Measurements from ENCODE around the gene ZFAND3. TPM values are rescaled to one million over a fixed set of nuclear protein-coding genes. Genes with fewer than 3 reads are reported as not detected.
"Not testable (repeated sequence)": the region's sequence is repeated elsewhere in the genome, so short reads cannot be mapped to it uniquely, and the experiment has no call there.

ZFAND3 gene
- total RNA-seq, 1 donor from 2014 or later = 66.9 TPM

DNA sequence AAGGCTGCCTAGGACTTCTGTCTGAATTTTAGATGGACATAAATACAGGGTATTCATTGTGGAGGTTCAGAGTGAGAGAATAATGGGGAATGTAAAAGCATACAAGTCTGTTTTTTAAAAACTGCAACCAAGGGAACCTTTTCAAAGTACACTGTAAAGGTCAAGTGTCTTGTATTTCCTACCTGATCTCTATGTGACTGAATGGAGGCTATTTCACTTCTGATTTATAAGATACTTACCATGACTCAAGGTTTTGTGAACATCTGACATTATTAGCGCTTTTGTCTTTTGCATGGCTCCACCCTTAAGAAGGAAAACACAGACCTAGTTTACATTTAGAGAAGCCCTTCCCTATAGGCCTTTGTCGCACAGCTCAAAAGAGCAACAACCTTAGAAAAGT lies 126.5 kb downstream of the ZFAND3 start:
- Mint-ChIP-seq H3K27ac (no peak overlapping the region), H3K4me3 (no peak overlapping the region), H3K36me3 (peaks cover 11% of the 10 kb centered on the region), H3K27me3 (no peaks in the 10 kb centered on the region), H3K9me3 (no peaks in the 10 kb centered on the region), H3K4me1 (ENCODE audit: unreplicated experiment) (peaks cover 15% of the 10 kb centered on the region)
- TF ChIP-seq, protein P1, sequence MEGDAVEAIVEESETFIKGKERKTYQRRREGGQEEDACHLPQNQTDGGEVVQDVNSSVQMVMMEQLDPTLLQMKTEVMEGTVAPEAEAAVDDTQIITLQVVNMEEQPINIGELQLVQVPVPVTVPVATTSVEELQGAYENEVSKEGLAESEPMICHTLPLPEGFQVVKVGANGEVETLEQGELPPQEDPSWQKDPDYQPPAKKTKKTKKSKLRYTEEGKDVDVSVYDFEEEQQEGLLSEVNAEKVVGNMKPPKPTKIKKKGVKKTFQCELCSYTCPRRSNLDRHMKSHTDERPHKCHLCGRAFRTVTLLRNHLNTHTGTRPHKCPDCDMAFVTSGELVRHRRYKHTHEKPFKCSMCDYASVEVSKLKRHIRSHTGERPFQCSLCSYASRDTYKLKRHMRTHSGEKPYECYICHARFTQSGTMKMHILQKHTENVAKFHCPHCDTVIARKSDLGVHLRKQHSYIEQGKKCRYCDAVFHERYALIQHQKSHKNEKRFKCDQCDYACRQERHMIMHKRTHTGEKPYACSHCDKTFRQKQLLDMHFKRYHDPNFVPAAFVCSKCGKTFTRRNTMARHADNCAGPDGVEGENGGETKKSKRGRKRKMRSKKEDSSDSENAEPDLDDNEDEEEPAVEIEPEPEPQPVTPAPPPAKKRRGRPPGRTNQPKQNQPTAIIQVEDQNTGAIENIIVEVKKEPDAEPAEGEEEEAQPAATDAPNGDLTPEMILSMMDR (conservative IDR thresholded peaks at IDR 0.05) = no peak
- DNase-seq (ENCODE audit: extremely low spot score, unreplicated experiment) = no peak

DNA sequence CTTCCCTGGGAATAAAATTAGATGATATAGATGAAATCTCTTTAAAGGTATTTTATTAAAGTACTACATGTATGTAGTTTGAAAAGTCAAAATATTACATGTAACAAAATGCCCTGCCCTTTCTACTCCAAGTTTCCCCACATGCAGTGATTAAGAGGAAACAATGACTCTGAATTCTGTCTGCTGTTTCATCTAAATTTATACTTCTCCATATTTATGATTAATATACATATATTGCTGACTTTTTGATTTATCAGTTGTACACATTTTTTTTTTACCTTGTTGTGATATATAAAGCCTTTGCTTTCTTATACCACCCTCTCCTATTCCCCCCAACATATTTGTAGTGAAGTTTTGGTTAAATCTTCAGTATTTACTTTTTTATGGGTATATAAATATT lies 127.9 kb downstream of the ZFAND3 start:
- Mint-ChIP-seq H3K4me3 (no peak overlapping the region), H3K4me1 (ENCODE audit: unreplicated experiment) (peaks cover 18% of the 10 kb centered on the region), H3K9me3 (no peaks in the 10 kb centered on the region), H3K27ac (no peak overlapping the region), H3K36me3 (peaks cover 11% of the 10 kb centered on the region), H3K27me3 (no peaks in the 10 kb centered on the region)
- TF ChIP-seq, protein P1 (conservative IDR thresholded peaks at IDR 0.05) = no peak
- no peak for DNase-seq (ENCODE audit: extremely low spot score, unreplicated experiment)

DNA sequence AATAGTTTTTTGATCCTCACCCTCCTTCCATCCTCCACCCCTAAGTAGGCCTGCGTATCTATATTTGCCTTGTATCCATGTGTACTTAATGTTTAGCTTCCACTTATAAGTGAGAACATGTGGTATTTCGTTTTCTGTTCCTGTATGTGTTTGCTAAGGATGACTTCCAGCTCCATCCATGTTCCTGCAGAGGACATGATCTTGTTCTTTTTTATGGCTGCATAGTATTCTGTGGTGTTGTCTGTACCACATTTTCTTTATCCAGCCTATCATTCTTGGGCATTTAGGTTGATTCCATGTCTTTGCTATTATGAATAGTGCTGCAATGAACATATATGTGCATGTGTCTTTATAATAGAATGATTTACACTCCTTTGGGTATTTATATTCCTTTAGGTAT lies 129.1 kb downstream of the ZFAND3 start:
- DNase-seq (ENCODE audit: extremely low spot score, unreplicated experiment); H3K4me3 Mint-ChIP-seq; H3K27ac Mint-ChIP-seq; H3K27me3 Mint-ChIP-seq; H3K9me3 Mint-ChIP-seq: not testable (repeated sequence)
- Mint-ChIP-seq H3K4me1 (ENCODE audit: unreplicated experiment) (peaks cover 14% of the 10 kb centered on the region), H3K36me3 (peaks cover 11% of the 10 kb centered on the region)

DNA sequence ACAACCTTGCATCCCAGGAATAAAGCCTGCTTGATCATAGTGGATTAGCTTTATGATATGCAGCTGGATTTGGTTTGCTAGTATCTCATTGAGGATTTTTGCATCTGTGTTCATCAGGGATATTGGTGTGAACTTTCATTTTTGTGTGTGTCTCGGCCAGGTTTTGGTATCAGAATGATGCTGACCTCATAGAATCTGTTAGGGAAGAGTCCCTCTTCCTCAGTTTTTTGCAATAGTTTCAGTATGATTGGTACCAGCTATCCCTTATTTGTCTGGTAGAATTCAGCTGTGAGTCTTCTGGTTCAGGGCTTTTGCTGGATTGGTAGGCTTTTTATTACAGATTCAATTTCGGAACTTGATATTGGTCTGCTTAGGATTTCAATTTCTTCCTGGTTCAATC lies 132.5 kb downstream of the ZFAND3 start:
- Mint-ChIP-seq H3K4me1 (ENCODE audit: unreplicated experiment) (peaks cover 4% of the 10 kb centered on the region), H3K36me3 (peaks cover 11% of the 10 kb centered on the region), H3K4me3 (no peak overlapping the region)

DNA sequence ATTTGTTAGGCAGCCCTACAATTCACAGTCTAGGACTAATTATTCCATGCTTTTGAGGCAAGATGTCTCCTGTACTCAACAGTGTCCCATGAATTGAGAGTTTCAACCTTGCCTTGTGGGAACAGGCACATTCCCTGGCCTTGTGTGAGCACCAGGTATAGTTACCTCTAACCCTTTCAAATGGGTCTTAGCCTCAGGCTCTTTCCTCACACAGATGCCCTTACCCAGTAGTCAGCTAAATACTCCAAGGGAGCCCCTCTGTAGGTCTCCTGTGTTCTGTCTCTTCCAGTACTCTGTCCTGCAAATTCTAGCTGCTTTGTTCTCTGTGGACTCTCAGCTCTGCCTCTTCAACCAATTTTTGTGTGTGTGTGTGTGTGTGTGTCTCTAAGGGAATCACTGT lies 135.3 kb downstream of the ZFAND3 start:
- H3K4me1 Mint-ChIP-seq (ENCODE audit: unreplicated experiment) = peaks cover 4% of the 10 kb centered on the region
- TF ChIP-seq, protein P1 (conservative IDR thresholded peaks at IDR 0.05) = no peak

More for the DNA sequence above, 132.5 kb downstream of the ZFAND3 start:
- no peaks in the 10 kb centered on the region for H3K27me3 Mint-ChIP-seq
- DNase-seq (ENCODE audit: extremely low spot score, unreplicated experiment) = no peak
- TF ChIP-seq, protein P1 (conservative IDR thresholded peaks at IDR 0.05) = no peak
- no peaks in the 10 kb centered on the region for H3K9me3 Mint-ChIP-seq
- no peak overlapping the region for H3K27ac Mint-ChIP-seq

DNA sequence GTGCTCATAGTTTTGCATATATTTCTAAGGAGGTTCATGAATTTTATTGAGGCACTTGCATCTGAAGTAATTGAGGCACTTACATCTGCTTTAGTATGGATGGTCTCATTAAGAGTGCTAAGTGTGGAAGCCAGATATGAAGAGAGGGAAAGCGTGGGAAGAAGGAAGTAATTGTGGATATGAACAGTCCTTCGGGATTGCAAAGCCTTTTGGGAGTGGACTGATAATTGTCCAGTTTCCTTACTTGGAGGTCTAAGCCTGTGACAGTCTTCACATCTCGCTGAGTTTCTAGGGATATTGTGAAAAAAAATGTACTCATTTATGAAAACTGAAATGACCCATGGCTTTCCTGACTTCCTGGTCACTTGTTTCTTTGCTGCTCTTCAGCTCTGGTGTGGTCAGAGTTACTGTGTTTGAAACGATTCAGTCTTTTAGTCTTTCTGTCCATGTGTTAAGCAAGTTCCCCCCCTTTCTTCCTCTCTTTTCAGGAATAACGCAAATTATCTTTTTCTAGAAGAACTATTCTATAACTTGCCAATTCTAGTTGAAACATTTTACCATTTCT lies 137.3 kb downstream of the ZFAND3 start:
- Mint-ChIP-seq H3K27me3 (no peaks in the 10 kb centered on the region), H3K9me3 (peaks cover under 1% of the 10 kb centered on the region), H3K4me3 (no peak overlapping the region), H3K27ac (no peak overlapping the region), H3K4me1 (ENCODE audit: unreplicated experiment) (peaks cover under 1% of the 10 kb centered on the region), H3K36me3 (peaks cover 4% of the 10 kb centered on the region)
- TF ChIP-seq, protein P1 (conservative IDR thresholded peaks at IDR 0.05) = no peak
- DNase-seq (ENCODE audit: extremely low spot score, unreplicated experiment) = no peak

More for the DNA sequence above, 135.3 kb downstream of the ZFAND3 start:
- no peak overlapping the region for H3K4me3 Mint-ChIP-seq
- no peaks in the 10 kb centered on the region for H3K9me3 Mint-ChIP-seq
- DNase-seq (ENCODE audit: extremely low spot score, unreplicated experiment) = no peak
- H3K27ac Mint-ChIP-seq = no peak overlapping the region
- H3K36me3 Mint-ChIP-seq = peaks cover 4% of the 10 kb centered on the region
- H3K27me3 Mint-ChIP-seq = no peaks in the 10 kb centered on the region

All from type B pancreatic cell (in vitro differentiated cells).